Measurements from ENCODE around the gene NACC2.

The NACC2 gene

DNA sequence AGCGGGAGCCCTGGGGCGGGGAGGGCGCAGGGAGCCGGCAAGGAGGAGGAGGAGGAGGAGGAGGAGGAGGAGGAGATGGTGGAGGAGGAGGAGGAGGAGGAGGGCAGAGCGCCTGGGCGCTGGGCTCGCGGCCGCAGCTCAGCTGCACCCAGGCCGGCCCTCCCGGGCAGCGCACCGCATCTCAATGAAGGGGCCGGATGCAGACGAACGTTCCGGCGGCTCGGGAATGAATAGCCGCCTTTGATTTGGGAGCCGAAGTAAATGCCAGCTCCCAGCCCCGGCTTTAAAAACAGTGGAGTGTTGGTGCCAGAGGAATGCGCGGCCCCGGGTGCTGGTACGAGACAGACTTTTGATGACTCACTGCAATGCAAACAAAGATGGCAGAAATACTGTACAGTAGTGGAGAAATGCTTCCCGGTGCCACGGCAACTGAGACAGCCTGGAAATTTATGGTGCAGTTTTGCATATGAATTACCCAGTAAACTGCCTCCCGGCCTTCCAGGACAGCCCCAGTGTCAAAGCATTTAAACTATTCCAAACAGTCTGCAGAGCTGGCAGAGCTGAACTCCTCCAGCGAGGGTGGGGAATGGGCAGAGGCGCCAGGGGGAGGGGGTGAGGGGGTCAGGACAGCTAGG is 43.1 kb downstream of the NACC2 start (continued):
- TF ChIP-seq, protein P1, sequence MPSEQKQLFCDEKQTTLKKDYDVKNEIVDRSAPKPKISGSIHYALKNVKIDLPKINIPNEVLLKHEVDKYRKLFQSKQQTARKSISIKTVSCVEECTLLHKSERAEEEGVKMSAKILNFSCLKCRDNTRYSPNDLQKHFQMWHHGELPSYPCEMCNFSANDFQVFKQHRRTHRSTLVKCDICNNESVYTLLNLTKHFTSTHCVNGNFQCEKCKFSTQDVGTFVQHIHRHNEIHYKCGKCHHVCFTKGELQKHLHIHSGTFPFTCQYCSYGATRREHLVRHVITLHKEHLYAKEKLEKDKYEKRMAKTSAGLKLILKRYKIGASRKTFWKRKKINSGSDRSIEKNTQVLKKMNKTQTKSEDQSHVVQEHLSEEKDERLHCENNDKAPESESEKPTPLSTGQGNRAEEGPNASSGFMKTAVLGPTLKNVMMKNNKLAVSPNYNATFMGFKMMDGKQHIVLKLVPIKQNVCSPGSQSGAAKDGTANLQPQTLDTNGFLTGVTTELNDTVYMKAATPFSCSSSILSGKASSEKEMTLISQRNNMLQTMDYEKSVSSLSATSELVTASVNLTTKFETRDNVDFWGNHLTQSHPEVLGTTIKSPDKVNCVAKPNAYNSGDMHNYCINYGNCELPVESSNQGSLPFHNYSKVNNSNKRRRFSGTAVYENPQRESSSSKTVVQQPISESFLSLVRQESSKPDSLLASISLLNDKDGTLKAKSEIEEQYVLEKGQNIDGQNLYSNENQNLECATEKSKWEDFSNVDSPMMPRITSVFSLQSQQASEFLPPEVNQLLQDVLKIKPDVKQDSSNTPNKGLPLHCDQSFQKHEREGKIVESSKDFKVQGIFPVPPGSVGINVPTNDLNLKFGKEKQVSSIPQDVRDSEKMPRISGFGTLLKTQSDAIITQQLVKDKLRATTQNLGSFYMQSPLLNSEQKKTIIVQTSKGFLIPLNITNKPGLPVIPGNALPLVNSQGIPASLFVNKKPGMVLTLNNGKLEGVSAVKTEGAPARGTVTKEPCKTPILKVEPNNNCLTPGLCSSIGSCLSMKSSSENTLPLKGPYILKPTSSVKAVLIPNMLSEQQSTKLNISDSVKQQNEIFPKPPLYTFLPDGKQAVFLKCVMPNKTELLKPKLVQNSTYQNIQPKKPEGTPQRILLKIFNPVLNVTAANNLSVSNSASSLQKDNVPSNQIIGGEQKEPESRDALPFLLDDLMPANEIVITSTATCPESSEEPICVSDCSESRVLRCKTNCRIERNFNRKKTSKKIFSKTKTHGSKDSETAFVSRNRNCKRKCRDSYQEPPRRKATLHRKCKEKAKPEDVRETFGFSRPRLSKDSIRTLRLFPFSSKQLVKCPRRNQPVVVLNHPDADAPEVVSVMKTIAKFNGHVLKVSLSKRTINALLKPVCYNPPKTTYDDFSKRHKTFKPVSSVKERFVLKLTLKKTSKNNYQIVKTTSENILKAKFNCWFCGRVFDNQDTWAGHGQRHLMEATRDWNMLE (tag by site-specific recombination; conservative IDR thresholded peaks at IDR 0.05; ENCODE audit: low read depth): peak; percentile 22; the same call in 1 of the 2 replicates
- no peak for TF ChIP-seq ZNF621 (tag by site-specific recombination; IDR thresholded peaks at IDR 0.05)
- no peak for TF ChIP-seq GFI1B (tag by site-specific recombination; IDR thresholded peaks at IDR 0.05)
- no peak for TF ChIP-seq ZNF530 (tag by site-specific recombination; IDR thresholded peaks at IDR 0.05; ENCODE audit: low read depth)
- TF ChIP-seq, protein P2, sequence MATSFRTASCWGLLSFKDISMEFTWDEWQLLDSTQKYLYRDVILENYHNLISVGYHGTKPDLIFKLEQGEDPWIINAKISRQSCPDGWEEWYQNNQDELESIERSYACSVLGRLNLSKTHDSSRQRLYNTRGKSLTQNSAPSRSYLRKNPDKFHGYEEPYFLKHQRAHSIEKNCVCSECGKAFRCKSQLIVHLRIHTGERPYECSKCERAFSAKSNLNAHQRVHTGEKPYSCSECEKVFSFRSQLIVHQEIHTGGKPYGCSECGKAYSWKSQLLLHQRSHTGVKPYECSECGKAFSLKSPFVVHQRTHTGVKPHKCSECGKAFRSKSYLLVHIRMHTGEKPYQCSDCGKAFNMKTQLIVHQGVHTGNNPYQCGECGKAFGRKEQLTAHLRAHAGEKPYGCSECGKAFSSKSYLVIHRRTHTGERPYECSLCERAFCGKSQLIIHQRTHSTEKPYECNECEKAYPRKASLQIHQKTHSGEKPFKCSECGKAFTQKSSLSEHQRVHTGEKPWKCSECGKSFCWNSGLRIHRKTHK (tag by site-specific recombination; IDR thresholded peaks at IDR 0.05): no peak
- no peak for TF ChIP-seq ZNF404 (tag by site-specific recombination; IDR thresholded peaks at IDR 0.05)
- TF ChIP-seq ZNF701 (tag by site-specific recombination; IDR thresholded peaks at IDR 0.05): no peak
- TF ChIP-seq, protein P3, sequence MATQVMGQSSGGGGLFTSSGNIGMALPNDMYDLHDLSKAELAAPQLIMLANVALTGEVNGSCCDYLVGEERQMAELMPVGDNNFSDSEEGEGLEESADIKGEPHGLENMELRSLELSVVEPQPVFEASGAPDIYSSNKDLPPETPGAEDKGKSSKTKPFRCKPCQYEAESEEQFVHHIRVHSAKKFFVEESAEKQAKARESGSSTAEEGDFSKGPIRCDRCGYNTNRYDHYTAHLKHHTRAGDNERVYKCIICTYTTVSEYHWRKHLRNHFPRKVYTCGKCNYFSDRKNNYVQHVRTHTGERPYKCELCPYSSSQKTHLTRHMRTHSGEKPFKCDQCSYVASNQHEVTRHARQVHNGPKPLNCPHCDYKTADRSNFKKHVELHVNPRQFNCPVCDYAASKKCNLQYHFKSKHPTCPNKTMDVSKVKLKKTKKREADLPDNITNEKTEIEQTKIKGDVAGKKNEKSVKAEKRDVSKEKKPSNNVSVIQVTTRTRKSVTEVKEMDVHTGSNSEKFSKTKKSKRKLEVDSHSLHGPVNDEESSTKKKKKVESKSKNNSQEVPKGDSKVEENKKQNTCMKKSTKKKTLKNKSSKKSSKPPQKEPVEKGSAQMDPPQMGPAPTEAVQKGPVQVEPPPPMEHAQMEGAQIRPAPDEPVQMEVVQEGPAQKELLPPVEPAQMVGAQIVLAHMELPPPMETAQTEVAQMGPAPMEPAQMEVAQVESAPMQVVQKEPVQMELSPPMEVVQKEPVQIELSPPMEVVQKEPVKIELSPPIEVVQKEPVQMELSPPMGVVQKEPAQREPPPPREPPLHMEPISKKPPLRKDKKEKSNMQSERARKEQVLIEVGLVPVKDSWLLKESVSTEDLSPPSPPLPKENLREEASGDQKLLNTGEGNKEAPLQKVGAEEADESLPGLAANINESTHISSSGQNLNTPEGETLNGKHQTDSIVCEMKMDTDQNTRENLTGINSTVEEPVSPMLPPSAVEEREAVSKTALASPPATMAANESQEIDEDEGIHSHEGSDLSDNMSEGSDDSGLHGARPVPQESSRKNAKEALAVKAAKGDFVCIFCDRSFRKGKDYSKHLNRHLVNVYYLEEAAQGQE (tag by site-specific recombination; IDR thresholded peaks at IDR 0.05): no peak
- TF ChIP-seq, protein P4, sequence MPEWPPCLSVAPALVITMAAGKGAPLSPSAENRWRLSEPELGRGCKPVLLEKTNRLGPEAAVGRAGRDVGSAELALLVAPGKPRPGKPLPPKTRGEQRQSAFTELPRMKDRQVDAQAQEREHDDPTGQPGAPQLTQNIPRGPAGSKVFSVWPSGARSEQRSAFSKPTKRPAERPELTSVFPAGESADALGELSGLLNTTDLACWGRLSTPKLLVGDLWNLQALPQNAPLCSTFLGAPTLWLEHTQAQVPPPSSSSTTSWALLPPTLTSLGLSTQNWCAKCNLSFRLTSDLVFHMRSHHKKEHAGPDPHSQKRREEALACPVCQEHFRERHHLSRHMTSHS (tag by site-specific recombination; IDR thresholded peaks at IDR 0.05): no peak
- TF ChIP-seq ZNF654 (tag by site-specific recombination; IDR thresholded peaks at IDR 0.05; ENCODE audit: low read depth): no peak
- peak; percentile 84 for TF ChIP-seq ZFHX2 (tag by site-specific recombination; conservative IDR thresholded peaks at IDR 0.05)
- TF ChIP-seq, protein P5, sequence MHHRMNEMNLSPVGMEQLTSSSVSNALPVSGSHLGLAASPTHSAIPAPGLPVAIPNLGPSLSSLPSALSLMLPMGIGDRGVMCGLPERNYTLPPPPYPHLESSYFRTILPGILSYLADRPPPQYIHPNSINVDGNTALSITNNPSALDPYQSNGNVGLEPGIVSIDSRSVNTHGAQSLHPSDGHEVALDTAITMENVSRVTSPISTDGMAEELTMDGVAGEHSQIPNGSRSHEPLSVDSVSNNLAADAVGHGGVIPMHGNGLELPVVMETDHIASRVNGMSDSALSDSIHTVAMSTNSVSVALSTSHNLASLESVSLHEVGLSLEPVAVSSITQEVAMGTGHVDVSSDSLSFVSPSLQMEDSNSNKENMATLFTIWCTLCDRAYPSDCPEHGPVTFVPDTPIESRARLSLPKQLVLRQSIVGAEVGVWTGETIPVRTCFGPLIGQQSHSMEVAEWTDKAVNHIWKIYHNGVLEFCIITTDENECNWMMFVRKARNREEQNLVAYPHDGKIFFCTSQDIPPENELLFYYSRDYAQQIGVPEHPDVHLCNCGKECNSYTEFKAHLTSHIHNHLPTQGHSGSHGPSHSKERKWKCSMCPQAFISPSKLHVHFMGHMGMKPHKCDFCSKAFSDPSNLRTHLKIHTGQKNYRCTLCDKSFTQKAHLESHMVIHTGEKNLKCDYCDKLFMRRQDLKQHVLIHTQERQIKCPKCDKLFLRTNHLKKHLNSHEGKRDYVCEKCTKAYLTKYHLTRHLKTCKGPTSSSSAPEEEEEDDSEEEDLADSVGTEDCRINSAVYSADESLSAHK (tag by site-specific recombination; IDR thresholded peaks at IDR 0.05): peak; percentile 42; the same call in 1 of the 2 replicates
- peak; percentile 62 for TF ChIP-seq SP3 (tag by site-specific recombination; IDR thresholded peaks at IDR 0.05)
- TF ChIP-seq ZNF274 (IDR thresholded peaks at IDR 0.05; ENCODE audit: low read length): no peak
- TF ChIP-seq ZNF274 (tag by site-specific recombination; IDR thresholded peaks at IDR 0.05; ENCODE audit: borderline replicate concordance): no peak
- TF ChIP-seq ZNF174 (tag by site-specific recombination; IDR thresholded peaks at IDR 0.05): no peak
- no peak for TF ChIP-seq ZNF768 (tag by site-specific recombination; IDR thresholded peaks at IDR 0.05)
- peak; percentile 80; the same call in 1 of the 2 replicates for TF ChIP-seq ZNF2 (tag by site-specific recombination; IDR thresholded peaks at IDR 0.05)
- TF ChIP-seq, protein P6, sequence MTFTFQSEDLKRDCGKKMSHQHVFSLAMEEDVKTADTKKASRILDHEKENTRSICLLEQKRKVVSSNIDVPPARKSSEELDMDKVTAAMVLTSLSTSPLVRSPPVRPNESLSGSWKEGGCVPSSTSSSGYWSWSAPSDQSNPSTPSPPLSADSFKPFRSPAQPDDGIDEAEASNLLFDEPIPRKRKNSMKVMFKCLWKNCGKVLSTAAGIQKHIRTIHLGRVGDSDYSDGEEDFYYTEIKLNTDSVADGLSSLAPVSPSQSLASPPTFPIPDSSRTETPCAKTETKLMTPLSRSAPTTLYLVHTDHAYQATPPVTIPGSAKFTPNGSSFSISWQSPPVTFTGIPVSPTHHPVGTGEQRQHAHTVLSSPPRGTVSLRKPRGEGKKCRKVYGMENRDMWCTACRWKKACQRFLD (tag by site-specific recombination; IDR thresholded peaks at IDR 0.05): peak; percentile 73; the same call in 1 of the 2 replicates
- no peak for TF ChIP-seq GLIS2 (tag by site-specific recombination; IDR thresholded peaks at IDR 0.05)
- TF ChIP-seq ZNF76 (tag by site-specific recombination; IDR thresholded peaks at IDR 0.05; ENCODE audit: borderline replicate concordance, low read depth): no peak; the same call in 1 of the 2 replicates
- TF ChIP-seq GLIS1 (tag by site-specific recombination; IDR thresholded peaks at IDR 0.05): no peak
- no peak for TF ChIP-seq ZNF292 (tag by site-specific recombination; IDR thresholded peaks at IDR 0.05; ENCODE audit: borderline replicate concordance, low read depth)

Measured in HEK293 (cell line).